ENCODE data around the gene CCDC17. TPM values are rescaled to one million over a fixed set of nuclear protein-coding genes. Genes with fewer than 3 reads are reported as not detected.
A peak's percentile ranks its signal among the peaks of the same experiment; 100 is the strongest.

Gene CCDC17
- total RNA-seq: 10 to 100 TPM in 2 of 4 donors, 1 to 10 TPM in 2; 9.0 to 21.3 (median 10.0) TPM

DNA sequence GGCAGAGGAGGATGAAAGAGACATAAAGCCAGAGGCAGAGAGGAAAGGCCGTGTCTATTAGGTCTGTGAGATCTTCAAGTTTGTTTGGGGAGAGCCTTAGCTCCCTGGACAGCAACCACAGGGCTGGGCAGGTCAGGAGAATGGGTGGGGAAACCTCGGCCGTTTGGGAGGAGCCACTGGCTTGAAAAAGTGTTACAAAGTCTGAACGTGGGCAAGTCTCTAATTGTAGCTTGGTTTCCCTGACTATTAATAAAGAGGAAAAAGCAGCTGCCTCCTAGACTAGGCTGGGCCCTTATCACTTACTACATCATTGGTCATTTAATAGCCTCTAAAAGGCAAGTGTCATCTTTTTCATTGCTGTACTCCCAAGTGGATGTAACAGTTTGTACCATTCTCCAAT lies at the start of gene CCDC17:
Gene CCDC17, minus strand, starts transcription at position 83 of the 400 bp plus-strand sequence. CDS start 145 bp downstream, outside the sequence.
- no peaks in the 10 kb centered on the region for H3K27me3 ChIP-seq
- H3K4me1 ChIP-seq: peaks cover 2 to 12% (median 6%) of the 10 kb centered on the region in 4 donors
- in situ Hi-C loops (cut with MboI; ENCODE audit: low pct_ligation_motif_present in 1 of 4, low pct_unique_long_range_greater_than_20kb in 1 of 4, low sequenced_read_pairs in 3 of 4): no loop called here
- TF ChIP-seq EP300 (IDR thresholded peaks at IDR 0.05; ENCODE audit: low read depth) (no peak), POLR2AphosphoS5 (IDR thresholded peaks at IDR 0.05) (no peak), CTCF (IDR thresholded peaks at IDR 0.05) (no peak), POLR2A (IDR thresholded peaks at IDR 0.05) (no peak)
- 11 to 24% methylated on average over 3 to 4 of the region's 4 CpGs for WGBS, 2 donors (ENCODE audit: low coverage in 1 of 2)
- no peak within 1 kb of the TSS for H3K27ac ChIP-seq
- no peak for DNase-seq
- H3K36me3 ChIP-seq: peaks cover 0 to 28% (median 14%) of the 10 kb centered on the region in 4 donors
- intact Hi-C loops (cut with DNase I; ENCODE audit: low total_unique reads): no loop called here
- no peaks in the 10 kb centered on the region for H3K9me3 ChIP-seq
- peak within 1 kb of the TSS in 2 of 4 donors; percentile 4 to 9 for H3K4me3 ChIP-seq

- DNase-seq: no peak
- Histone ChIP-seq H3K27ac (no peak overlapping the region), H3K4me1 (peaks cover 11 to 77% (median 38%) of the 10 kb centered on the region in 4 donors), H3K4me3 (no peak overlapping the region), H3K9me3 (no peaks in the 10 kb centered on the region), H3K36me3 (no peaks in the 10 kb centered on the region), H3K27me3 (no peaks in the 10 kb centered on the region)
- WGBS, 2 donors (ENCODE audit: low coverage in 1 of 2): 70 to 72% methylated on average over 6 of the region's 6 CpGs
- intact Hi-C loops (cut with DNase I; ENCODE audit: low total_unique reads) (no loop called here), in situ Hi-C loops (cut with MboI; ENCODE audit: low pct_ligation_motif_present in 1 of 4, low pct_unique_long_range_greater_than_20kb in 1 of 4, low sequenced_read_pairs in 3 of 4) (no loop called here)
- no peak for TF ChIP-seq CTCF (IDR thresholded peaks at IDR 0.05)
- no peak for TF ChIP-seq POLR2A (IDR thresholded peaks at IDR 0.05)
Measured at GRCh38 chr1:45669859-45670655, 46.2 kb upstream of the CCDC17 start.

DNA sequence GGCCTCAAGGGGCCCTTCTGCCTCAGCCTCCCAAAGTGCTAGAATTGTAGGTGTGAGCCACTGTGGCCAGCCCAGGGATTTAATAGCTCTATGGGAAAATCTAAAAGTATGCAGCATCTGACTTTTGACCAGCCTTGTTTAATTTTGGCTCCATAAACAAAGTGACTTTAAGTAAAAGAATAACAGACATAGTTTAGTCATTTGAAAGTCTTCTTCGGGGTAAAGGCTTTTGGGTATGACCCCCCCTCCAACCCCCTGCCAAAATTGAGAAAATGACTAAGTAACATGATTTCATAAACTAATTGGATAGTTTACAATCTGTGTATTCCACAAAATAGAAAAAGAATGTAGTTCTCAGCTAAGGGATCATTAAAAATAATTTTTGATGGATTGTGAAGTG lies 45.5 kb upstream of the CCDC17 start:
- 23 to 30% methylated on average over 1 of the region's 1 CpG for WGBS, 2 donors (ENCODE audit: low coverage in 1 of 2)
- in situ Hi-C loops (cut with MboI; ENCODE audit: low pct_ligation_motif_present in 1 of 4, low pct_unique_long_range_greater_than_20kb in 1 of 4, low sequenced_read_pairs in 3 of 4) (no loop called here), intact Hi-C loops (cut with DNase I; ENCODE audit: low total_unique reads) (no loop called here)
- Histone ChIP-seq H3K27ac (no peak overlapping the region), H3K4me3 (no peak overlapping the region), H3K4me1 (peaks cover 9 to 71% (median 33%) of the 10 kb centered on the region in 4 donors), H3K9me3 (no peaks in the 10 kb centered on the region), H3K27me3 (no peaks in the 10 kb centered on the region), H3K36me3 (no peaks in the 10 kb centered on the region)
- DNase-seq: no peak
- no peak for TF ChIP-seq POLR2A (IDR thresholded peaks at IDR 0.05)
- no peak for TF ChIP-seq POLR2AphosphoS5 (IDR thresholded peaks at IDR 0.05)
- TF ChIP-seq EP300 (IDR thresholded peaks at IDR 0.05; ENCODE audit: low read depth): no peak

- H3K27ac ChIP-seq: no peak overlapping the region
- TF ChIP-seq EP300 (IDR thresholded peaks at IDR 0.05; ENCODE audit: low read depth) (no peak), POLR2AphosphoS5 (IDR thresholded peaks at IDR 0.05) (no peak), CTCF (IDR thresholded peaks at IDR 0.05) (no peak), POLR2A (IDR thresholded peaks at IDR 0.05) (no peak)
- in situ Hi-C loops (cut with MboI; ENCODE audit: low pct_ligation_motif_present in 1 of 4, low pct_unique_long_range_greater_than_20kb in 1 of 4, low sequenced_read_pairs in 3 of 4): no loop called here
- no peak for DNase-seq
- intact Hi-C loops (cut with DNase I; ENCODE audit: low total_unique reads): no loop called here
- no peak overlapping the region for H3K4me3 ChIP-seq
- H3K9me3 ChIP-seq: no peaks in the 10 kb centered on the region
- H3K36me3 ChIP-seq: no peaks in the 10 kb centered on the region
- WGBS, 2 donors (ENCODE audit: low coverage in 1 of 2): 60 to 98% methylated on average over 1 to 4 of the region's 4 CpGs
- peaks cover 7 to 62% (median 25%) of the 10 kb centered on the region in 4 donors for H3K4me1 ChIP-seq
- no peaks in the 10 kb centered on the region for H3K27me3 ChIP-seq
Measured at GRCh38 chr1:45668526-45668925, 44.7 kb upstream of the CCDC17 start.
